IPS DF 6.9 (cell line): ENCODE data around the gene TSC22D2.

Experiments
- DNase-seq: peaks from one replicate; pipeline ENCODE4 v3.0.0-alpha.2; 2013; ENCODE audit warnings: low read depth, low spot score
- H3K27ac ChIP-seq: one replicate; pipeline ENCODE4 v1.5.1; 2013; ENCODE audit warnings: low read length, control low read depth
- H3K27me3 ChIP-seq: 2 replicates; pipeline ENCODE4 v1.6.1; 2013; ENCODE audit warnings: mild to moderate bottlenecking, low read length; ENCODE audit not compliant: control insufficient read depth, insufficient read depth
- H3K36me3 ChIP-seq: 2 replicates; pipeline ENCODE4 v1.6.1; 2013; ENCODE audit warnings: low read length; ENCODE audit not compliant: control insufficient read depth, insufficient read depth
- H3K4me1 ChIP-seq: 2 replicates; pipeline ENCODE4 v1.6.1; 2013; ENCODE audit warnings: low read length; ENCODE audit not compliant: control insufficient read depth, insufficient read depth
- H3K4me3 ChIP-seq: 2 replicates; pipeline ENCODE4 v1.5.1; 2013; ENCODE audit warnings: mild to moderate bottlenecking, low read length
- H3K9me3 ChIP-seq: 2 replicates; pipeline ENCODE4 v1.6.1; 2013; ENCODE audit warnings: low read length, inconsistent platforms; ENCODE audit not compliant: control insufficient read depth, insufficient read depth
- WGBS: extraction: QIAGEN DNeasy Blood & Tissue Kit; methylation state at CpG from one replicate; pipeline ENCODE4 v1.1.7; 2013; ENCODE audit warnings: mixed read lengths, missing lambda C conversion rate; ENCODE audit not compliant: insufficient read length, insufficient coverage; 5-methylcytosine and 5-hydroxymethylcytosine counted together

TSC22D2 gene

DNA sequence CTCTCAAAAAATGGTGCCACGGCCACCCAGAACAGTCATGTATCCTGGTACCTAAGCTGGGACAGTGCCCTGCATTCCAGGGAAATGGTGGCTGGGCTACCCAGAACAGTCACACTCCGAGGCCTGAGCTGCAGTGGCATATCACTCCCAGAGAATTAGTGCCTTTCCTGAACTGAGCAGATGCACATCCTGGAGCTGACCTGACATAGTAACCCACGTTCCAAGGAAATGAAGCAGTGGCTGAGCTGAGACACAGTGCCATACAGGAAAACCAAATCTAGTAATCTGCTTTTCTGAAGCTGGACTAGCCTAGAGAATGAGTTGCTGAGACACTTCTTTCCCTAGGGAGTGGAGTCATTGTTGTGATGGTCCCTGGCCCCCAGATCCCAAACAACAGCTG lies 96.4 kb downstream of the TSC22D2 start:
- no peaks in the 10 kb centered on the region for H3K36me3 ChIP-seq
- peaks cover 2% of the 10 kb centered on the region for H3K9me3 ChIP-seq
- no peaks in the 10 kb centered on the region for H3K4me1 ChIP-seq
- H3K4me3 ChIP-seq: no peak overlapping the region
- no CpG with 5 or more reads among the region's 3 CpGs for WGBS
- H3K27ac ChIP-seq: no peak overlapping the region
- H3K27me3 ChIP-seq: no peaks in the 10 kb centered on the region
- DNase-seq: no peak

- H3K27me3 ChIP-seq: no peaks in the 10 kb centered on the region
- no peaks in the 10 kb centered on the region for H3K36me3 ChIP-seq
- H3K27ac ChIP-seq: no peak overlapping the region
- DNase-seq: no peak
- no peak overlapping the region for H3K4me3 ChIP-seq
- H3K4me1 ChIP-seq: peaks cover 2% of the 10 kb centered on the region; the same call in 1 of the 2 replicates
- no peaks in the 10 kb centered on the region for H3K9me3 ChIP-seq
These were observed 100.3 kb downstream of the TSC22D2 start for GRCh38 chr3:150508401-150508800.

GRCh38 chr3:150509780-150510179 lies 101.7 kb downstream of the TSC22D2 start:
- no peak for DNase-seq
- no peak overlapping the region for H3K4me3 ChIP-seq
- no peak overlapping the region for H3K27ac ChIP-seq
- H3K36me3 ChIP-seq: no peaks in the 10 kb centered on the region
- no CpG with 5 or more reads among the region's 2 CpGs for WGBS
- H3K4me1 ChIP-seq: peaks cover 2% of the 10 kb centered on the region; the same call in 1 of the 2 replicates
- no peaks in the 10 kb centered on the region for H3K9me3 ChIP-seq
- no peaks in the 10 kb centered on the region for H3K27me3 ChIP-seq

DNA sequence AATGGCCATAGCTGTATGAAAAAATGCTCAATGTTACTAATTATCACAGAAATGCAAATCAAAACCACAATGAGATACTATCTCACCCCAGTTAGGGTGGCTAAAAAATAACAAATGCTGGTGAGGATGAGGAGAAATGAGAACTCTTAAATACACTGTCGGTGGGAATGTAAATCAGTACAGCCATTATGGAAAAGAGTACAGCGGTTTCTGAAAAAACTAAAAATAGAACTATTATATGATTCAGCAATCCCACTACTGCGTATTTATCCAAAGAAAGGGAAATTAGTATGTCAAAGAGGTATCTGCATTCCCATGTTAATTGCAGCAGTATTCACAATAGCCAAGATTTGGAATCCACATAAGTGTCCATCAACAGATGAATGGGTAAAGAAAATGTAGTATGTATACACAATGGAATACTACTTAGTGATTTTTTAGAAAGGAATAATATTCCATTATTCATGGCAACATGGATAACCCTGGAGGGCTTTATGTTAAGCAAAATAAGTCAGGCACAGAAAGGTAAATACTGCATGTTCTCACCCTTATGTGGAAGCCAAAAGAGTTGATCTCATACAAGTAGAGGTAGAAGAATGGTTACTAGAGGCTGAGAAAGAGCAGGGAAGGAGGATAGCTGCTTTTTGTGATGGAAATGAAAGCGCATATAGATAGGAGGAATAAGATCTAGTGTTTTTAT lies 103.2 kb downstream of the TSC22D2 start:
- no peak overlapping the region for H3K4me3 ChIP-seq
- no peak overlapping the region for H3K27ac ChIP-seq
- H3K27me3 ChIP-seq: no peaks in the 10 kb centered on the region
- peaks cover 2% of the 10 kb centered on the region; the same call in 1 of the 2 replicates for H3K4me1 ChIP-seq
- H3K9me3 ChIP-seq: no peaks in the 10 kb centered on the region
- H3K36me3 ChIP-seq: no peaks in the 10 kb centered on the region
- no peak for DNase-seq
- no CpG with 5 or more reads among the region's 4 CpGs for WGBS

GRCh38 chr3:150515210-150515609 lies 107.1 kb downstream of the TSC22D2 start:
- Histone ChIP-seq H3K27me3 (no peaks in the 10 kb centered on the region), H3K4me1 (peaks cover 2% of the 10 kb centered on the region; the same call in 1 of the 2 replicates), H3K36me3 (no peaks in the 10 kb centered on the region), H3K4me3 (no peak overlapping the region), H3K27ac (no peak overlapping the region), H3K9me3 (no peaks in the 10 kb centered on the region)
- WGBS: no CpG with 5 or more reads among the region's 4 CpGs
- no peak for DNase-seq
